Testis (tissue), 3 donors: ENCODE data around the gene CADM4. TPM values are rescaled to one million over a fixed set of nuclear protein-coding genes. Genes with fewer than 3 reads are reported as not detected.

ENCODE experiments used
- DNase-seq: peaks from one replicate; pipeline ENCODE4 v3.0.0-alpha.2; 2019
- H3K27ac ChIP-seq, 2 donors: fragments of 200-600 bp; sonication (generic); one replicate each; pipeline ENCODE4 v1.5.1; 2019
- H3K27me3 ChIP-seq: fragments of 200-600 bp; sonication (generic); one replicate; pipeline ENCODE4 v1.5.1; 2019
- H3K36me3 ChIP-seq: fragments of 200-600 bp; sonication (generic); one replicate; pipeline ENCODE4 v1.5.1; 2017; ENCODE audit warnings: low read depth; ENCODE audit errors: missing control alignments
- H3K4me1 ChIP-seq: fragments of 200-600 bp; sonication (generic); one replicate; pipeline ENCODE4 v1.5.1; 2019
- H3K4me3 ChIP-seq, 2 donors: fragments of 200-600 bp; sonication (generic); one replicate each; pipeline ENCODE4 v1.5.1; 2017 to 2019
- H3K9me3 ChIP-seq: fragments of 200-600 bp; sonication (generic); one replicate; pipeline ENCODE4 v1.5.1; 2017
- CTCF ChIP-seq, 3 experiments: fragments of 450-650 bp in 2 of 3; fragments of 200-600 bp in 1 of 3; sonication (generic) in 1 of 3; IDR thresholded peaks; one replicate each; pipeline ENCODE4 v1.5.1; 2016 to 2019; ENCODE audit warnings: antibody characterized with exemption in 3 of 3, mild to moderate bottlenecking in 2 of 3, moderate library complexity in 1 of 3
- POLR2A ChIP-seq: fragments of 450-650 bp; IDR thresholded peaks from one replicate; pipeline ENCODE4 v1.6.1; 2017; ENCODE audit warnings: antibody characterized with exemption, mild to moderate bottlenecking, moderate library complexity
- WGBS, 2 donors: methylation state at CpG; one replicate each; pipeline ENCODE4 v1.1.5; 2018; 5-methylcytosine and 5-hydroxymethylcytosine counted together
- intact Hi-C: fragments of 100-400 bp; cut with DNase I; formaldehyde crosslinking; loops from one replicate; pipeline ENCODE4 v1.15.1; 2023; ENCODE audit warnings: low total_unique reads
- polyA plus RNA-seq: library from polyadenylated mRNA; stranded (reverse); fragments of 350-450 nt; fragmentation: Illumina TruSeq; extraction: RNeasy Lipid Tissue Mini Kit (QIAGEN cat#74804); gene quantifications from one replicate; pipeline ENCODE4 v1.2.3, GENCODE V29; 2014; ENCODE audit warnings: low read depth, low replicate concordance; ENCODE audit not compliant: insufficient read depth
- total RNA-seq, 2 donors: library from RNA; depleted of rRNA; stranded (reverse); fragments of >200 nt; gene quantifications; one replicate each; pipeline ENCODE4 v1.2.3, GENCODE V29; 2016

Gene CADM4
- total and polyA plus RNA-seq, 3 donors from 2014 or later: 1.5 to 7.8 (median 4.3) TPM

DNA sequence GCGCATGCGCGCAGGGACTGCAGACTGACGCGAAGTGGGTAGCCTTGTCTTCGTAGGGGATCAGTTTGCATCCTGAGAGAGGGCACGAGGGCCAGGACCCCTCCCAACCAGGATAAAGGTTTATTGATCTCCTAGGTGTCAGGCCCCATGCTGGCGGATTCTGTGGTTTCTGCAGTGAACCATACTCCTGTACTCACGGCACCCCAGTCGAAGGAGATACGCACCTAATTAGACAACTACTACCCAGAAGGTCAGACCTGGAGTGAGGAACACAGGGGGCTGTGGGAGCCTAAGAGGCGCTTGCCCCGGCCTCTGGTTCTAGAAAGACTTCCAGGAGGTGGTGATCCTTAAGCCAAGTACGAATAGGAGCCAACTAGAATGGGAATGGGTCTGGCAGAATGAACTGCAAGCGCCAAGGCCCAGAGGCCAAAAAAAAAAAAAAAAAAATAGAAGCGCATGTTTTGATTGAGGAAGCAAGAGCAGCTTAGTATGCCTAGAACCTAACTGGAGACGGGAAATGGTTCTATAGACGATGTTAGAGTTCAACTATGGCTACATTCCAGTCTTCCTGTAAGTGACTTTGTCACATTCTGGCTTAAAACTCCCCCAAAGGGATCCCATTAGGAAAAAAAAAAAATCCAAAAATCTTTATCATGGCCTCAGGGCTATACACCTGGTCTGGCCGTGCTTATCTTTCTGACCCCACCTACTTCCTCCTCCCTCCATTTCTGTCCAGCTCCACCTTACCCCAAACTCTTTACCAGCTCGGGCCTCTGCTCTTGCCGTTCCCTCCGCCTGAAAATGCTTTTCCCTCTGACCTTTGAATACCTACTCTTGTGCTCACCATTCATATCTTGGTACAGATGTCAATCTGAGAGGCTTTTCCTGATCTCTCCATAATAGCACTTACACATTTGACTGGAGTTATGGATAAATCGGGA is 19.3 kb downstream of the CADM4 start:
- intact Hi-C loops: no loop called here
- DNase-seq: no peak
- TF ChIP-seq POLR2A (no peak), CTCF (IDR thresholded peaks at IDR 0.05) (no peak)

GRCh38 chr19:43619262-43620060 is 20.2 kb downstream of the CADM4 start, which contains the start of gene ZNF428:
TSS of gene ZNF428 (minus strand) at chr19:43619629. CDS start at chr19:43614304, 5,325 bp downstream.
- no peaks in the 10 kb centered on the region for H3K36me3 ChIP-seq
- peak within 1 kb of the TSS; percentile 80 to 96 for H3K27ac ChIP-seq
- no peaks in the 10 kb centered on the region for H3K9me3 ChIP-seq
- H3K27me3 ChIP-seq: no peaks in the 10 kb centered on the region
- peaks cover 4% of the 10 kb centered on the region for H3K4me1 ChIP-seq
- peak; percentile 93 for DNase-seq
- WGBS, 2 donors: 0% methylated on average over 15 to 80 of the region's 81 CpGs
- peak; percentile 5 for TF ChIP-seq POLR2A
- TF ChIP-seq CTCF (IDR thresholded peaks at IDR 0.05): no peak
- peak within 1 kb of the TSS; percentile 74 to 79 for H3K4me3 ChIP-seq
- intact Hi-C loops: no loop called here

More for the DNA sequence above, 19.3 kb downstream of the CADM4 start:
- Histone ChIP-seq H3K27ac (peak overlapping the region in 1 of 2 donors; percentile 96), H3K4me1 (peaks cover 4% of the 10 kb centered on the region), H3K36me3 (no peaks in the 10 kb centered on the region), H3K9me3 (no peaks in the 10 kb centered on the region), H3K27me3 (no peaks in the 10 kb centered on the region), H3K4me3 (peak overlapping the region; percentile 74 to 79)
- 19 to 30% methylated on average over 23 of the region's 23 CpGs for WGBS, 2 donors

DNA sequence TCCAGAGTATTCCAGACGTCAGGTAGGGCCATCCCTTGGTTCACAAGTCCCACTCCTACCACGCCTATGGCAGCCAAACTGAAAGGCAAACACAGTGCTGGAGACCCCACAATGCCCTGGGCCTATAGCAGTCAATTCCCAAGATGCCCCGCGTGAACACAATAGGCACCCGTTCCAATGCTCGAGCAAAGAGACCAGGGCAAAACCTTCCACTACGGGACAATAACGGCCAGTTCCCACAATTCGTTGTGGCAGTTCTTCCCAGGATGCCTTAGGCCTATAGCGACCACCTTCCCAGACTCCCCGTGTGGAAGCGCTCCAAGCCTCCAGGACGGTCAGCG is 20.8 kb downstream of the CADM4 start:
- TF ChIP-seq POLR2A: no peak
- no peak for TF ChIP-seq CTCF (IDR thresholded peaks at IDR 0.05)
- H3K4me1 ChIP-seq: peaks cover 4% of the 10 kb centered on the region
- no peaks in the 10 kb centered on the region for H3K36me3 ChIP-seq
- H3K27me3 ChIP-seq: no peaks in the 10 kb centered on the region
- DNase-seq: peak; percentile 77
- intact Hi-C loops: no loop called here
- no peaks in the 10 kb centered on the region for H3K9me3 ChIP-seq
- H3K4me3 ChIP-seq: peak overlapping the region; percentile 74 to 79
- peak overlapping the region; percentile 80 to 96 for H3K27ac ChIP-seq
- WGBS, 2 donors: 0 to 1% methylated on average over 6 to 14 of the region's 14 CpGs

DNA sequence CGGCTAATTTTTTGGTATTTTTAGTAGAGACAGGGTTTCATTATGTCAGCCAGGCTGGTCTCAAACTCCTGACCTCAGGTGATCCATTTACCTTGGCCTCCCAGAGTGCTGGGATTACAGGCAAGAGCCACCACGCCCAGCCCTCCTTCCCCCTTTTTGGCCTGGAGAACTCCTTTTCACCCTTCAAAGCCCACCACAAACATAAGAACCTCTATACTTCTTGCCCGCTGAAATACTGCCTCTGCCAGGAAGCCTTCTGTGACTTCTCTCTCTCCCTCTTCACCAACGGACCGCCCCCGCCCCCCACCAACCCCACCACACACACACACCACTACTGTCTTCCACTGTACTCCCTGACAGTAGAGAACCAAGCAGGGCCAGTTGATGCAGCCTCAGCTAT is 22.7 kb downstream of the CADM4 start:
- Histone ChIP-seq H3K4me1 (peaks cover 4% of the 10 kb centered on the region), H3K4me3 (no peak overlapping the region), H3K27me3 (no peaks in the 10 kb centered on the region), H3K27ac (no peak overlapping the region), H3K9me3 (no peaks in the 10 kb centered on the region), H3K36me3 (no peaks in the 10 kb centered on the region)
- WGBS, 2 donors: 78 to 83% methylated on average over 6 of the region's 6 CpGs
- no peak for DNase-seq
- intact Hi-C loops: no loop called here
- TF ChIP-seq POLR2A (no peak), CTCF (IDR thresholded peaks at IDR 0.05) (no peak)
